Central memory CD4-positive, alpha-beta T cell (primary cell): Measurements from ENCODE around the gene TGM2.

ENCODE experiments used
- DNase-seq: peaks from one replicate; pipeline ENCODE4 v3.0.0; 2022

The TGM2 gene

GRCh38 chr20:38175304-38176180 is 10.5 kb upstream of the TGM2 start:
- no peak for DNase-seq

- no peak for DNase-seq
Observed at GRCh38 chr20:38173237-38174156, 8.4 kb upstream of the TGM2 start.

- no peak for DNase-seq
Observed at GRCh38 chr20:38172408-38172807, 7.3 kb upstream of the TGM2 start.

- DNase-seq = no peak
Observed at GRCh38 chr20:38171675-38172043, 6.6 kb upstream of the TGM2 start.

- no peak for DNase-seq
Observed at GRCh38 chr20:38170826-38171674, 6.0 kb upstream of the TGM2 start.

GRCh38 chr20:38170219-38170825 is 5.3 kb upstream of the TGM2 start:
- no peak for DNase-seq

GRCh38 chr20:38169636-38170193 is 4.6 kb upstream of the TGM2 start:
- no peak for DNase-seq

- no peak for DNase-seq
Observed at GRCh38 chr20:38168791-38169589, 3.9 kb upstream of the TGM2 start.

GRCh38 chr20:38167851-38168760 is 3.0 kb upstream of the TGM2 start:
- no peak for DNase-seq

GRCh38 chr20:38167328-38167850 is 2.3 kb upstream of the TGM2 start:
- DNase-seq = no peak

- no peak for DNase-seq
Observed at GRCh38 chr20:38166703-38167233, 1.7 kb upstream of the TGM2 start.

GRCh38 chr20:38165966-38166702 is 1.1 kb upstream of the TGM2 start:
- no peak for DNase-seq

GRCh38 chr20:38164624-38165088 is 414 bp downstream of the TGM2 start:
- no peak for DNase-seq

- no peak for DNase-seq
Observed at GRCh38 chr20:38164069-38164468, 1.0 kb downstream of the TGM2 start.

- DNase-seq = no peak
Observed at GRCh38 chr20:38162878-38163875, 1.9 kb downstream of the TGM2 start.

GRCh38 chr20:38162149-38162548 is 2.9 kb downstream of the TGM2 start:
- DNase-seq = no peak

GRCh38 chr20:38161412-38161774 is 3.7 kb downstream of the TGM2 start:
- DNase-seq = no peak
